EH (cell line): ENCODE data around the gene MOG.
"Not testable (repeated sequence)": the region's sequence is repeated elsewhere in the genome, so short reads cannot be mapped to it uniquely, and the experiment has no call there.

ENCODE experiments used
- DNase-seq: peaks from one replicate; pipeline ENCODE4 v3.0.0-alpha.2; 2015; ENCODE audit warnings: low read depth

MOG gene

GRCh38 chr6:29641430-29642148 lies 15.3 kb upstream of the MOG start:
- DNase-seq: no peak

- peak; percentile 50 for DNase-seq
These were observed 8.8 kb upstream of the MOG start for GRCh38 chr6:29647927-29648642.

DNA sequence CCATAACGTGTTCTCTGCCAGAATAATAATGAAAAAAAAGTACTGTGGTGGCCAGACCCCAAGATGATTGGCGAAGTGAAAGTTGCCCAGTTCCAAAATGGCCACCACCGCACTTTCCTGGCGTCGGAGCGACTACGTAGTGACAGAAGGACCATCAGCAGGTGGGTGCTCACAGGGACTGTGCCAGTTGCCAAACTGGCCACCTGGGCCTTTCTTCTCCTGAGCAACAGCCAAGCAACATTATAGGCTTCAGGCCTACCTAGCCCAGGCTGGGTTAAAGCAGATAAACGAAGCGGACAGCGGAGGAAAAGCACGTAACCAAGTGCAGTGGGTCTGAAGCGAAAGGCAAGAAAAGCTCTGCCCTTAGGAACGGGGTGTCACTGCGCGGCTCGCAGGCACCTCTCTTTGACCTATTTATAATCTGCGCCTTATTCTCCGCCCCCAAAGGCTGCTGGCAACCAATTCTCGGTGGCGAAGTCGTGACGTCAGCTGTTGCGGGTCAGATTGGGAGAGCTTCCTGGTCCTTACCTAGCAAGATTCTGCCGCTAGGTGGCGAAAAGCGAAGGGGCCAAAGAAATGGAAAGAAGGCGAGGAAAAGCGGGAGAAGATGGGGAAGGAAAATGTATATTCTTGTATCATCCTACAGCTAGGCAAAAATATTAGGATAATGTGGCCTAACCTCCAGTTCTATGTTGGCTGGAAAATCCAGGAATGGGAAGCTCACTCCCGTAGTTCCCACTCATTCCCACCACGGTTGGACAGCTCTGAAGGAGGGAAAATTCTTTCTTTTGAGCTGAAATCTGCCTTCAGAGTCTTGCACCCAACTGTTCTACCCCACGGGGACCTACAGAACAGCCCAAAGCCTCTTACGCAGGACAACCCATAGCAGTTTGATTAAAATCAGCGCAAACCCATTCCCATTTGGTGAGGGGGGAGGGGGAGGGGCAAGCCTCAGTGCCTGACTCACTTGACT lies 6.9 kb upstream of the MOG start:
- peak; percentile 96 for DNase-seq

GRCh38 chr6:29651413-29652197 lies 5.3 kb upstream of the MOG start:
- peak; percentile 39 for DNase-seq

DNA sequence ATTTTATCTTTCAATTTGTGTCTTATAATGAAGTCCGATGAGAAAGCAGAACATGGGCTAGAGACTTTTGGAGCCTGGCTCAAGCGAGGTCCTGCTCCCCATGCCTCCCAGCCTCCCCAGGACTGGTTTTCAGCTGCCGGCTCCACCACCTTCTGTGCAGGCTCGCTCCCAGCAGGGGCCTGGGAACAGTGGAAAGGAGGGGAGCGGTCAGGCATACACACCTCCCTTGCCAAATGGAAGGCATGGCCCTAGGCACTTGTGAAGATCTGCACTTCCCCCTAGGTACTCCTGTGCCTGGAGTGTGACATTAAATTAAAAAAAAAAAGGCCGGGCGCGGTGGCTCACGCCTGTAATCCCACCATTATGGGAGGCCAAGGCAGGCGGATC lies 4.7 kb upstream of the MOG start:
- DNase-seq: no peak

DNA sequence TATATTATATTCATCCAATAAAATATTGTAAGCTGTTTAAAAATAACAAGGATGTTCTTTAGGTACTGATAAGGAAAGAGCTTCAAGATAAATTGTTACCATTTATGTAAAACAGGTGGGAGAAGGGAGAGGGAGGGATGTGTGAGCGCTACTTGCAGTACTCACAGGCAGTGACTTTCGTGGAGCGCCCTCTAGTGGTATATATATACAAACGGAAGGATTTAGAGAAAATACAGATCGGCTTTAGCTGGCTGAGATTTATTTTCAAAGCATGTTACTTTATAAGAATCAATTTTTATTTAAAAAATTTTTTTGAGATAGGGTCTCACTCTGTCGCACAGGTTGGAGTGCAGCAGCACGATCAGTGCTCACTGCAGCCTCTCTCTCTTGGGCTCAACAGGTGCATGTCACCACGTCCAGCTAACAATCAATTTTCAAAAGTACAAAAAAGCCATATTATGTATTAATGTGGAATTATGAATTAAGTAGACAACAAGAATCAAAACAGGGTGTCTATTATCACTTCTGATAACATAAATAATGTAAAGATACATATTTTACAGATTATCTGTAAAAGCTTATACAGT lies 3.3 kb upstream of the MOG start:
- DNase-seq: peak; percentile 70

GRCh38 chr6:29655658-29656057 lies 1.2 kb upstream of the MOG start:
- no peak for DNase-seq

- DNase-seq: peak; percentile 63
These were observed 735 bp upstream of the MOG start for GRCh38 chr6:29656157-29656556.

- no peak for DNase-seq
These were observed 4.2 kb downstream of the MOG start for GRCh38 chr6:29661071-29661470.

DNA sequence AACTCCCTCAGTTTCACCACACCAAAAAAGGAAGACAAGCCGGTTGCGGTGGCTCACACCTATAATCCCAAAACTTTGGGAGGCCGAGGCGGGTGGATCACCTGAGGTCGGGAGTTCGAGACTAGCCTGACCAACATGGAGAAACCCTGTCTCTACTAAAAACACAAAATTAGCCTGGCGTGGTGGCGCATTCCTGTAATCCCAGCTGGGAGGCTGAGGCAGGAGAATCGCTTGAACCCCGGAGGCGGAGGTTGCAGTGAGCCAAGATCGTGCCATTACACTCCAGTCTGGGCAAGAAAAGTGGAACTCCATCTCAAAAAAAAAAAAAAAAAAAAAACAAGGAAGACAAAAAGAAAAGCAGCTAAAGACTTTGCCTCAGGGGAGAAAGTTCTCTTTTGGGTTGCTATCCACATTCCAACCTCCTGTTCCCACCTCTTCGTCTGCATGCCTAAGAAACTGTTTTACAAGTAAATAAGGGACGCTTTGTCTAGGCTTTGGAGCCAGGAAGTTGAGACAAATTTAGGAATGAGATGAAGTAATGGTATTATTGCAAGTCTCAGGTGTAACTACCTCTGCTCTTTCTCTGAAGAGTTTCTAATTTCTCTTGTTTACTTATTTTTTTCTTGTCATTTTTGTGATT lies 4.7 kb downstream of the MOG start:
- peak; percentile 63 for DNase-seq

- no peak for DNase-seq
These were observed 6.6 kb downstream of the MOG start for GRCh38 chr6:29663300-29664042.

DNA sequence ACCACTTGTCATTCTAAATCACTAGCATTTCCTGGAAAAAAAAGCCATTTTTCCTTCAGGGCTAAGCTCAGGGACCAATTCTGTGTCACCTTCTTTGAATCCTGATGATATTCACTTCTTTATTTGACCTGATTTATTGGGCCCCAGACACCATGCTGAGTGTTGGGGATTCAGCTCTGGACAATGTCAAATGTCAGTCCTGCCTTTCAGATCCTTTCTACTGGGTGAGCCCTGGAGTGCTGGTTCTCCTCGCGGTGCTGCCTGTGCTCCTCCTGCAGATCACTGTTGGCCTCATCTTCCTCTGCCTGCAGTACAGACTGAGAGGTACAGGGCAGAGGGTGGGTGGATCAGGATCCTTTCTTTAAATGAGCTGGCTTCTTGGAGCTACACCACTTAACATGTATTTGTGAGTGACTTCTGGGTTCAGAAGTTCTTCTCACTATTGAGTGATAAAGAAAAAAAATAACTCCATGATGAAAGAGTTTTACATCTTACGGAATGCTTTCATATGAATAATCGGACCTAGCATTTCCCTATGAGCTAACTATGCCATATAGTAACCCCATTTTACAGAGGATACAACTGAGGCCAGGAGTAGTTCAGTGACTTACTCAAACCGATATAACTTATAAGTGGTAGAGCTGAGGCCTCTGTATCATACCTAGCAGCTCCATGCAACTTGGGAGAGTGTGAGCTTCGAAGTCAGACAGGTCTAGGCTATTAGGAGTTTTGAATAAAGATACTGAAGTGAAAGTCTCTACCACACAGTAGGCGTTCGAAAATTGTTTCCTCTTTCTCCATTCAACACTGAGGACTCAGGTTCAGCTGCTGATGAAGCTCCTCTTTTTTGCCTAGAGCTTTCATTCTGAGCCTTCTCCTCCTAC lies 9.3 kb downstream of the MOG start:
- no peak for DNase-seq

- DNase-seq: no peak
These were observed 9.9 kb downstream of the MOG start for GRCh38 chr6:29666826-29667130.

- DNase-seq: peak; percentile 24
These were observed 10.3 kb downstream of the MOG start for GRCh38 chr6:29667158-29667557.

DNA sequence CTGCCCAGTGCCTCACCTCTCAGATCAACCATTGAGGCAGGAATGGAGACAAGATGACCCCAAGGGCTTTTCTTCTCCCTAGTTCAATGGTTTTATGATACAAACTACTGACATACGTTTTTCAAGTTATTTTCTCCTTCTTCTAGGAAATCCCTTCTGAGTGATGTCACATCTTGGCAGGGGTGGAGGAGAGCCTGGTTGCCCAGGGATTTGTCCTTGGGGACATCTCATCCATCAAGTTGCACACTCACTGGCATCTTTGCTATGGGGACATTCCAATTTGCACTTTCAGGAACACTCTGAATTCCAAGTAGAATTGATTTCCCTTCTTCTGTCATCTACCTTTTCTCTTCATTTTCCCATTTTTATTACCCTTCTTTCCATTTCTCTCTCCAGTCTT lies 14.1 kb downstream of the MOG start:
- DNase-seq: no peak

DNA sequence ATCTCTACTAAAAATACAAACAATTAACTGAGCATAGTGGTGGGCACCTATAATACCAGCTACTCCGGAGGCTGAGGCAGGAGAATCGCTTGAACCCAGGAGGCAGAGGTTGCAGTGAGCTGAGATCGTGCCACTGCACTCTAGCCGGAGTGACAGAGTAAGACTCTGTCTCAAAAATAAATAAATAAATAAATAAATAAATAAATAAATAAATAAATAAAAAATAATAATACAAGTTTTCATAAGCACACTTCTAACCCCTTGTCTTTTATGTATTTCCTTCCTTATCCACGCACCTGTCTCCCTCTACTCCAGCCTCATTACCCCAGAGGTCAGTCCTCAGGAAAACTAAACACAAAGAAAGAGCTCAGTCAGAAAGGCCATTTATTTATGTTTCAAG lies 15.2 kb downstream of the MOG start:
- not testable (repeated sequence) for DNase-seq

DNA sequence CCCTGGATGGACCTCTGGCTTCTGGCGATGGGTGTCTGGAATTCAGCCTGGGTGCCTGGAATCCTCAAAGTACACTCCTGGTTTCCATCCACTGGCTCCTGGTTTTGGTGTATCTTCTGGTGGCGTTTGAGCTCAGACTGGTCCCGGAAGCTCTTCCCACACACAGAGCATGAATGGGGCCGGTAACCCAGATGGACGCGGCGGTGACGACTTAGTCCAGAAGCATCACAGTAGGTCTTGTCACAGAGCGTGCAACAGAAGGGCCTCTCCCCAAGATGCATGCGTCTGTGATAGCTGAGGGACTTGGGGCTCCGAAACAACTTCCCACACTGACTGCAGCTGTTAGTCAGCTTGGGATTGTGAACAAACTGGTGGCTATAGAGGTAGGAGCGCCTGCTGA lies 16.3 kb downstream of the MOG start:
- no peak for DNase-seq

- DNase-seq: no peak
These were observed 17.1 kb downstream of the MOG start for GRCh38 chr6:29674008-29674407.

DNA sequence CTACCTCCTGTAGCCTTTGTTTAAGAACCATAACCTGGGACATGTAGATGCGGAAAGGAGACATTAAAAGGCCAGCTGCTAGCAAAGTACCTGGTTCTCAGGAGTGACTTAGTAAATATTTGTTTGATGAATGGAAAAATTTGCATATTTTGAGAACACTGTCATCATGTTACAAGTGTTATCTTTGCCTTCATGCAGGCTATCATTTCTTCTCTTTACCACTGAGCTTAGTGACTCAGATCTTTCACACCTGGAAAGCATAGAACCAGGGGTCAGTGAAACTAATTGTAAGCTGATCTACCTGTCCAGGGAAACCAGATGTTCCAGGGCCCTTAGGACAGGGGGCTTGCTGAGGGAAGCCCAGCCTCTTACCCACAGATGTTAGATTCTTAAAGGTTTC lies 18.7 kb downstream of the MOG start:
- DNase-seq: no peak
